HG03025 (cell line): ENCODE data around the gene SPNS2.
"Not testable (repeated sequence)": the region's sequence is repeated elsewhere in the genome, so short reads cannot be mapped to it uniquely, and the experiment has no call there.

Source experiments
- ATAC-seq: cut with Tn5 transposase; IDR thresholded peaks from one replicate; pipeline ENCODE4 v1.9.1; 2021; ENCODE audit warnings: mild to moderate bottlenecking, moderate library complexity; ENCODE audit not compliant: unreplicated experiment, low FRiP score

The SPNS2 gene

GRCh38 chr17:4560421-4560820 is 61.7 kb downstream of the SPNS2 start, which contains the start of gene GGT6:
Gene GGT6 (minus strand): TSS chr17:4560577. CDS start chr17:4560521, 56 bp downstream.
- no peak for ATAC-seq

DNA sequence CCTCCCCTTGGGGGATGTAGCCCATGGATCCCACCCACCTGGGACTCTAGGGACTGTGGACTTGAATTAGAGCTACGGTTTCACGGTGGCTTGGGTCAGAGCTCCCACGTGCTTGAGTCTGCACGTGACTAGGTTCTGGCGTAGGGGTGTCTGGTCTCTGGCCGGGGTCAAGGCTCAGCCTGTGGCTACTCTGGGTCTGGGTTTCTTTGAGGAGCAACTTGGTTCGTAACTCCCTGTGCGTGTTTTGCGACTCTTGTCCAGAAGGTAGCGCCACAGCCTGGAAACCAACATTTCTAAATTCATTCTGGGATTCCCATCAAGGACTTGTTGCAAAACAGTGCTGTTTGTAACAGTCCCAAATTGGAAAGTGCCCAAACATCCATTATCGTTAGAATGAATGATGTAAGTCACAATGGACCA is 62.2 kb downstream of the SPNS2 start:
- no peak for ATAC-seq

DNA sequence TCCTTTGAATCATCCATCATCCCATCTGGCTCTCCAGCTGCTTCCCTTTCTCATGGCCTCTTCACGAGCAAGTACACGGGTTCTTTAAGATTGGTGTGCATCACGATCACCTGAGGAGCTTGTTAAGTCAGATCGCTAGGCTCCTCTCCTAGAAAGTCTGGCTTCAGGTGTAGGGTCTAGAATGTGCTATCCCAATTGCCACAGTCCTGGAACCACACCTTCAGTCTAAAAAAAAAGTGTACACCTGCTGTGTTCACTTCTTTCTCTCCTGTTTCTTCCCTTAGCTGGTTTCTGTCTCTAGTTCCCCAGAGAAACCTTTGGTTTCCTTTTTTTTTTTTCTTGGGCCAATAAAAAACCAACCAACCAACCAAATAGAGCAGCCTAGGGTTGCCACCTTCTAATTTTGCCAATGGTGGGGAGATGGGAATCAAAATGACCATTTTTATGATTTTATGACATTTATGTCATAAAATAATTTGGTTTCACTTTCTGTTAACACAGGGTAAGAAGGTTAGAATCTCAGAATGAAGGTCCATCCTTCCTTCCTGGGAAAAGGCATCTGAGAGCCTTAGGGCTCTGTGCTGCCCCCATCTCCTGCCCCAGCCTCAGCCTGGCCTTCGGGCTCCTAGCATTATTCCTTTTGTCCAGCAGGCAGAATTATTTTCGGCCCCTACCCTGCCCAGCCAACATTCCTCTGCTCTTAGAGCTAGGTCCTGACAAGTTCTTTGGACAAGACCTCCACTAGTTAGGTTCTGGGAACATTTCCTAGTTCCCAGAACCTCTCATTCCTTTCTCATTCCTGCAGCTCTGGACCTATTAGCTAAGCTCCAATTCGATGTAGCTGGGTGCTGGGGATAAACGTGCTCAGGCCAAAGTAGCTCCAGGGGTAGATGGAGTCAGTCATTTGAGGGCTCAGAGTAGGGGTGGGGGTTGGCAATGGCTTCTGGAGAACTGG is 63.6 kb downstream of the SPNS2 start:
- ATAC-seq = no peak

GRCh38 chr17:4565209-4566141 is 66.8 kb downstream of the SPNS2 start:
- no peak for ATAC-seq

GRCh38 chr17:4566785-4567184 is 68.1 kb downstream of the SPNS2 start:
- ATAC-seq = no peak

GRCh38 chr17:4569591-4569990 is 70.9 kb downstream of the SPNS2 start:
- no peak for ATAC-seq

GRCh38 chr17:4572131-4572530 is 73.5 kb downstream of the SPNS2 start:
- ATAC-seq = no peak

DNA sequence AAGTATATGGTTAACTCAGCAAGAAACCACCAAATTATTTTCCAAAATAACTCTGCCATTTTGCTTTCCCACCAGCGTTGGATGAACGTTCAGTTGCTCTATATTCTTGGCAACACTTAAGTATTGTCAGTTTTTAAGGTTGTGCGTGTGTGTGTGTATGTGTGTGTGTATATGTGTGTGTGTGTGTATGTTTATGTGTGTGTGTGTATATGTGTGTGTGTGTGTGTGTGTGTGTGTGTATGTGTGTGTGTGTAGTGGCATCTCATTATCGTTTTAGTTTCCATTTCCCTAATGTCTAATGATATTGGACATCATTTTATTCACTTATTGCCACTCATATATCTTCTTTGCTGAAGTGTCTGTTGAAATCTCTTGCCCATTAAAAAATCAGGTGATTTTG is 74.4 kb downstream of the SPNS2 start:
- no peak for ATAC-seq

- no peak for ATAC-seq
These were observed 75.0 kb downstream of the SPNS2 start for GRCh38 chr17:4573669-4574068.

DNA sequence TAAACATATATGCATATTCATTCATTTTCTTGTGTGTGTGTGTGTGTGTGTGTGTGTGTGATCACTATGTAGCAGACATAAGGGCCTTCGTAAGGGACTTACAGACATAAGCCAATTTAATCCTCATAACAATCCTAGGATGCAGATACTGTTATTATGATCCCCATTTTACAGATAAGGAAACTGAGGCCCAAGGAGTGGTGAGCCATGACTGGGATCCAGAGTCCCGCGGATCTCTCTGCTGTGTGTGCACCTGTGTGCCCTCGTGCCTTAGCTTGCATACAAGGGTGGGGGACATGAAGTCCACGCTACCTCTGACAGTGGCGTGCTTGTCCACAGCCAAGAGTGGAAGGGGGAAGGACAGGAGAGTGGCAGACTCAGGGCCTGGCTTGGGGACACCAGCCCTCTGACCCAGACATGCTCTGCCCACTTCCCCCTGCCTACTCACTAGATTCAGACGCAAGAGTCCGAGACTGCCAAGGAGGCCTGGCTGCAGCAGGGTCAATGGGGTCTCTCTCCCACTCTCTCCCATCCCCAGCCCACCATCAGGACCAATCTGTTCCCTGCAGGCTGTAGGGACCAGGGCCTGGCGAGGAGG is 75.9 kb downstream of the SPNS2 start:
- no peak for ATAC-seq

DNA sequence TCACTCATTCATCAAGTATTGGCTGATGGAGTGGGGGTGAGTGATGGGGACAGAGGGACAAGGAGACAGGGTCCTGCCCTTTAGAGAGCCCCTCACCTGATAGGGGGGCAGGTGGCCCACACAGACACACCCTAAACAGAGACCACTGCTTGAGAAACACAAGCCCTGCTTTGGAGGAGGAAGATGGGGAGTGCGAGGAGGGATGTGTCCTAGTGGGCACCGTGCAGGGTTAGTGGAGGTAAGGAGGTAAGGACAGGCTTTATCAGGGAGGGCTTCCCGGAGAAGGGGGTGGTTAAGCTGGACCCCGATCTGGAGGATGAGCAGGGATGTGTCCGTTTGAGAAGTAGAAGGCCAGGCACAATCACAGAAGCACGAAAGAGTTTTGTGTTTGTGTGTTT is 77.5 kb downstream of the SPNS2 start:
- ATAC-seq = no peak

DNA sequence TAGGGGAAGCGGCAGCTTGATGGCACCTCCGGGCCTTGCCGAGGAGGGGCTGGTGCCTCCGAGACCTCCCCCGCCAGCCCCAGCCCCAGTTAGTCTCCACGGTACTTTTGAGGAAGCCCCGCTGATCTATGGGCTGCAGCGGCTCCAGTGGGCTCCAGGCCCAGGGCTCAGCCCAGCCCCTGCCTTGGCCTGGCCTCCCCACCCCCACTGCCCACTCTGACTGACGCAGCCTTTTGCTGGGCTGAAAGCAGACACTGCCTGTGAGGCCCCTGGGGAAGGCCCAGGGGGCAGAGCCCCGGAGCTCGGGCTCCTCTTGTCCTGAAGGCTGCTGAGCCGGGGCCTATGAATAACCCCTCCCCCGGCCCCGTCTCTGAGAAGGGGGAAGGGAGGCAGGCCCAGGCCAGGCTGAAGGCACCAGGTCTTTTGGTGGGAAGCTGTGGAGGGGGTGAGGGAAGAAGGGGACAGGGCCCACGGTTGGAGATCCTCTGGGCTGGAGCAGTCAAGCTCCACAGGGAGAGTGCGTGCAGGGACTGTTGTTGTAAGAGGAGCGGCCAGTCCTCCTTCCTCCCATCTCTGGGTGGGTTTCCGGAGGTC is 78.1 kb downstream of the SPNS2 start:
- no peak for ATAC-seq

- no peak for ATAC-seq
These were observed 78.8 kb downstream of the SPNS2 start for GRCh38 chr17:4577386-4577993.

GRCh38 chr17:4578349-4578748 is 79.7 kb downstream of the SPNS2 start:
- not testable (repeated sequence) for ATAC-seq

DNA sequence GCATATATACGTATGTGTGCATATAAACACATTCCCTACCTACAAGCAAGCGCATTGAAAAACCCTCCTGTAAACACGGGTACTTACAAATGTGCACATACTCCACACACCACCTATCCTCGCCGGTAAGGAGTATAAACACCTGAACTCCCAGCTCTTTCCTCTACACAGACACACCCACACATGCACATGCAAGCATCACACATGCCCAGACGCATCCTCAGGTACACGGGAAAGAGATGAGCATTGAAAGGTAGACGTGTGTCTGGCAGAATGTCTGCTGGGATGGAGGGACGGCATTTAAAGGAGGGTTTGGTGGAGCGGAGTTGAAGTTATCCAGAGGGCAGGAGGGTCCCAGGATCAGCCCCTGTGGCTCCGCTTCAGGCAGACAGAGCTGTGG is 81.0 kb downstream of the SPNS2 start:
- no peak for ATAC-seq

DNA sequence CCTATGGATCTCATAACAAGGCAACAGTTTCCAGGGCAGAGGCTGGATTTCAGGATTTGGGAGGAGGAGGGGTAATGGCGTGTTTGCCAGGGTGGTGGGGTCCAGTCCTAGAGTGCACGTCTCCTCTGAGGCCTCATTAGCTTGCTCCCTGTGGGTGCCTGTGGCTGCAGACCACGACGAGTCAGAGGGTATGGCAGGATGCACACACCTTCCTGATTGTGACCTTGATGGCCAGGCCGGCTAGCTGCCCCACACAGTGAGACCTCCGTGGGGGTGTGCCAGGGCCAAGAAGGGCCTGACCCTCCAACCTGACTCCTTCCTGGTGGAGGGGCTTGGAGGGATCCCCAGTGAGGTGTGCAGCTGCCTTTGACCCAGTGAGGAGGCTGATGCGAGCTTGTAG is 81.6 kb downstream of the SPNS2 start:
- no peak for ATAC-seq

GRCh38 chr17:4582101-4582501 is 83.4 kb downstream of the SPNS2 start:
- ATAC-seq = no peak

DNA sequence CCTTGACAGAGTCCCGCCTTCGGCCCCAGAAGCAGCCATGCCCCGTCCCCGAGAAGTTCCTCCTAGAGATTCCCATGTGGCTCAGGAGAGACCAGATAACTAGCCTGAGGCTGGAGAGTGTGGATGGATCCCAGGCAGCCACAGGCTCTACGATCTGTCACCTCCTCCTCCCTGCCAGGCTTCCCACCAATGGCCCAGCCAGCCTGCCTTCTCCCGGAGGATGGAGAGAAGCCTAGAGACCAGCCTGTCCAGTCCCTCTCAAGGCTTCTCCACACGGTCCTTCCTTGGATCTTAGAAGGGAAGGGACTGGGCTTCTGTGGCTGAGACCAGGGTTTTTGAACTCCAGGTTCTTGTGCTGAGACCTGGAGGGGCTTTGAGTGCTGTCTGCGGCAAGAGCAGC is 84.0 kb downstream of the SPNS2 start:
- ATAC-seq = no peak

GRCh38 chr17:4583206-4583605 is 84.5 kb downstream of the SPNS2 start:
- no peak for ATAC-seq

GRCh38 chr17:4583782-4584100 is 85.1 kb downstream of the SPNS2 start:
- ATAC-seq = no peak
